Esophagus squamous epithelium (tissue), 4 donors: Measurements from ENCODE around the gene TSPAN11.

Experiments used
- CTCF ChIP-seq, 6 experiments: fragments of 450-650 bp in 4 of 6; fragments of 200-600 bp in 2 of 6; sonication (generic) in 2 of 6; IDR thresholded peaks; one replicate each; pipeline ENCODE4 v1.5.1; 2016 to 2019; ENCODE audit warnings: antibody characterized with exemption in 6 of 6, mild to moderate bottlenecking in 4 of 6, moderate library complexity in 4 of 6
- POLR2A ChIP-seq, 4 donors: fragments of 450-650 bp; IDR thresholded peaks; one replicate each; pipeline ENCODE4 v1.6.1; 2017; ENCODE audit warnings: antibody characterized with exemption in 4 of 4, mild to moderate bottlenecking in 4 of 4, moderate library complexity in 3 of 4

DNA sequence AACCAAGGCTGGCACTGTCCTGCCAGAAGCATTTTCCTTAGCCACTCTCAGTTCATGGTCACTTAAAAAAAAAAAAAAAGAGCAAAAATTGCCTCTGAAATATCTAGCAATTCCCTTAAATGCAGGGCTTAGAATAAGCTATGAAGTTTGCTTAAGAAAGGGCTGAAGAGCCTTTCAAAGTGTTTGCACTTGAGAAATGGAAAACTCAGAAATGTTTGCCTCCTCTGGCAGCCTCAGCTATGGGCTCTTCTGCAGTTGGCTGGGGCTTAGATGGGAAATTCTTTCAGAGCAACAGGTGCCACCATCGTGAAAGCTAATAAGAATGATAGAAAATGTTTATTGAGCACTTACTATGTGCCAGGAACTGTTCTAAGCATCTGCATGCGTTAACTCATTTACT lies 48.5 kb upstream of the TSPAN11 start:
- TF ChIP-seq CTCF (IDR thresholded peaks at IDR 0.05) (no peak), POLR2A (IDR thresholded peaks at IDR 0.05) (no peak)
